HG02571 (cell line): Measurements from ENCODE around the gene SERPINF2.
"Not testable (repeated sequence)": the region's sequence is repeated elsewhere in the genome, so short reads cannot be mapped to it uniquely, and the experiment has no call there.

ENCODE experiments used
- ATAC-seq: cut with Tn5 transposase; IDR thresholded peaks from one replicate; pipeline ENCODE4 v1.9.1; 2021; ENCODE audit warnings: mild to moderate bottlenecking, moderate library complexity; ENCODE audit not compliant: unreplicated experiment

SERPINF2 gene

GRCh38 chr17:1762233-1762900, 19.7 kb downstream of the SERPINF2 start:
- ATAC-seq = no peak

DNA sequence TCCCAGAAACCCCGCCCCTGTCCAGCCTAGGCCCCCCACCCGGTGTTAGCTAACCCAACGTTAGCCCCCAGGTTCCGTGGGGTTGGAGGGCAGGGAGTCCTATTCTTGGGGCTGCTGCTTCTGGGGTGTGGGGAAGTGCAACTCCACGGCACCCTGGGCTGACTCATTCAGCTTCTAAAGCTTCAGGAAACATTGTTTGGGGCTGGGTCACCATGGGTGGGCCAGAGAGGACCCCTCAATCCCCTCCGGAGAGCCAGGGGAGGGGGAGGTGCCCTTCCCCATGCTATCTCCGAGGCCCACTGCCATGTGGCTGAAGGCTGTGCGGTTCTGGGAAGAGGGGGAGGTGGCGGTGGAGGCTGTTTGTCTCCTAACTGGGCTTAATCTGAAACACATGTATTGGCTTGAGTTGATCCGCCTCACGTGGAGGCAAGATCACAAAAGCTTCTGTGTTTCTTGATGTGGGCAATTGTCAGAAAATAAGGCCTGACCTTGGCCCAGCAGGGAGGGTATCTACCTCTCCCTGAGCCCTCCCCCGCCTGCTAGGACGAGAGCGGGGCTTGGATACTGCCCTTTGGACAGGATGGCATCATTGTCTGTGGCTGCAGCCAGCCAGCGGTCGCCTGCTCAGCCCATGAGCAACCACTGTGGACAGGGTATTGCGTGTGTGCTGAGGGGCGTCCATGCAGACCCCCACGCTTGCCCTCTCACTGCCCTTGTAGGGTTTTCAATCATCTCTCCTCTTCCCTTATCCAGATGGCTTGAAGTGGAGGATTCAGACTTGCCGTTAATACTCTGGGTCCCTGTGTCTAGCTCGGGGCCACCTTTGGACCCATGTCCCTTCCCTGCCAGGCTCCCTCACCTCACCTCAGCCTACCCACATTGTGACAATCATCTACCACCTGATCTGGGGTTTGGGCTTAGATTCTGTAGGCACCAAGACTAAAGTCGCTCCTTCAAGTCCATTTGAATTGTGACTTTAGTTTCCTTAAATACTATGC, 20.5 kb downstream of the SERPINF2 start:
- ATAC-seq = no peak

- ATAC-seq = no peak
Measured at GRCh38 chr17:1764284-1764683, 21.6 kb downstream of the SERPINF2 start.

DNA sequence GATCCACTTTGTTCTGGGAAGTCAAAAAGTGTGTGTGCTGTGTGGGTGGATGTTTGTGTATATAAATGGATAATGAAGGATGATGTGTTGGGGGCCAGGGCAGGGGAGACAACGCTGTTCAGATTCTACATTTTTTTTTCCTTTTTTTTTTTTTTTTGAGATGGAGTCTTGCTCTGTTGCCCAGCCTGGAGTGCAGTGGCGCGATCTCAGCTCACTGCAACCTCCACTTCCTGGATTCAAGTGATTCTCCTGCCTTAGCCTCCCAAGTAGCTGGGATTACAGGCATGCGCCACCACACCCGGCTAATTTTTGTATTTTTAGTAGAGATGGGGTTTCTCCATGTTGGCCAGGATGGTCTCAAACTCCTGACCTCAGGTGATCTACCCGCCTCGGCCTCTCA, 22.0 kb downstream of the SERPINF2 start:
- ATAC-seq = not testable (repeated sequence)

DNA sequence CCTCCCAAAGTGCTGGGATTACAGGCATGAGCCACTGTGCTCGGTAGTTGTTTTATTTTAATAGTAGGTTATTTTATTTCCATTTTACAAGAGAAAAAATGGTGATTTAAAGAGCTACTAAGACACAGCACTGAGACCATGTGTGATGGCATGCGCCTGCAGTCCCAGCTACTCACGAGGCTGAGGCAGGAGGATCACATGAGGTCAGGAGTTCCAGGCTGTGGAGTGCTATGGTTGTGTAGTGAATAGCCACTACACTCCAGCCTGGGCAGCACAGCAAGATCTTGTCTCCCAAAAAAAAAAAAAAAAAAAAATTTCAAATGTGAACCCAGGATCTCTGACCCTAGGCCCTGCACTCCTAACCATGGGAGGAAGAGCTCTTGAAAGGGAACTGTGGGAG, 22.9 kb downstream of the SERPINF2 start:
- ATAC-seq = no peak

GRCh38 chr17:1766382-1767135, 23.9 kb downstream of the SERPINF2 start:
- ATAC-seq = no peak

- ATAC-seq = no peak
Measured at GRCh38 chr17:1767358-1767757, 24.7 kb downstream of the SERPINF2 start.

DNA sequence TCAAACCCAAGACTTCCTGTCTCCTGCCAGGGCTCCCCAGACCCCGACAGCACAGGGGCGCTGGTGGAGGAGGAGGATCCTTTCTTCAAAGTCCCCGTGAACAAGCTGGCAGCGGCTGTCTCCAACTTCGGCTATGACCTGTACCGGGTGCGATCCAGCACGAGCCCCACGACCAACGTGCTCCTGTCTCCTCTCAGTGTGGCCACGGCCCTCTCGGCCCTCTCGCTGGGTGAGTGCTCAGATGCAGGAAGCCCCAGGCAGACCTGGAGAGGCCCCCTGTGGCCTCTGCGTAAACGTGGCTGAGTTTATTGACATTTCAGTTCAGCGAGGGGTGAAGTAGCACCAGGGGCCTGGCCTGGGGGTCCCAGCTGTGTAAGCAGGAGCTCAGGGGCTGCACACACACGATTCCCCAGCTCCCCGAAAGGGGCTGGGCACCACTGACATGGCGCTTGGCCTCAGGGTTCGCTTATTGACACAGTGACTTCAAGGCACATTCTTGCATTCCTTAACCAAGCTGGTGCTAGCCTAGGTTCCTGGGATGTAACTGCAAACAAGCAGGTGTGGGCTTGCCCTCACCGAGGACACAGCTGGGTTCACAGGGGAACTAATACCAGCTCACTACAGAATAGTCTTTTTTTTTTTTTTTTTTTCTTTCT, 27.3 kb downstream of the SERPINF2 start:
- no peak for ATAC-seq

DNA sequence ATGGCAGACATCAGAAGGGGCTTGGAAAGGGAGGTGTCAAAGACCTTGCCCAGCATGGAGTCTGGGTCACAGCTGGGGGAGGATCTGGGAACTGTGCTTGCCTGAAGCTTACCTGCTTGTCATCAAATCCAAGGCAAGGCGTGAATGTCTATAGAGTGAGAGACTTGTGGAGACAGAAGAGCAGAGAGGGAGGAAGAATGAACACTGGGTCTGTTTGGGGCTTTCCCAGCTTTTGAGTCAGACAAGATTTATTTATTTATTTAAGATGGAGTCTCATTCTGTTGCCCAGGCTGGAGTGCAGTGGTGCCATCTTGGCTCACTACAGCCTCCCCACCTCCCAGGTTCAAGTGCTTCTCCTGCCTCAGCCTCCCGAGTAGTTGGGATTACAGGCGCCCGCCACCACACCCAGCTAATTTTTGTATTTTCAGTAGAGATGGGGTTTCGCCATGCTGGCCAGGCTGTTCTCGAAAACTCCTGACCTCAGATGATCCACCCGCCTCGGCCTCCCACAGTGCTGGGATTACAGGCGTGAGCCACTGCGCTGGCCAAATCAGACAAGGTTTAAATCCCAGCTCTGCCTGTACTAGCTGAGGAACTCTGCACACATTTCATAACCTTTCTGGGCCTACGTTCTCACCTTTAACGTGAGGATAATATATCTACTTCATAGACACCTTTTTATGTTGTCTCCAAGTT, 30.5 kb downstream of the SERPINF2 start:
- ATAC-seq = not testable (repeated sequence)

DNA sequence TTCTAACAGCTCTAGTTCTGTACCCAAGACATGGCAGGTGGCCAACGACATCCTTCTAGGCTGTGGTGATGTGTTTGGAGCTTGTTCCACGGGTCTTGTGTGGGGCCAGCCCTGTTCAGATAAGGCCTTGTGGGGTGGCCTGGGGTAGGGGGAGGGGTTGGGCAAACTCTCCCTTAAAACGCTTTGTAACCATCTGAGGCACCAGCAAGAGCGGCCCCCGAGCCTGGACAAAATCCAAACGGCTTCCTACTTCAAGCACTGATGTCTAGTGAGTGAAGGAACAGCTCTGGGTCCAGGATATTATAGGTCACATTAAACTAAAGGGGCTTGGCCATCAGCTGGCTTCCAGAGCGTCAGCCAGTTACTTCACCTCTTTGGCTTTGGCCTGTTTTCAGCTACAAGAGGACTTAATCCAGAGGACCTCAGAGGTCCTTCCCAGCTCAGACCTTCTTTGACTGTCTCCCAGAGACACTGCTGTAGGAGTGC, 31.1 kb downstream of the SERPINF2 start:
- ATAC-seq = no peak

DNA sequence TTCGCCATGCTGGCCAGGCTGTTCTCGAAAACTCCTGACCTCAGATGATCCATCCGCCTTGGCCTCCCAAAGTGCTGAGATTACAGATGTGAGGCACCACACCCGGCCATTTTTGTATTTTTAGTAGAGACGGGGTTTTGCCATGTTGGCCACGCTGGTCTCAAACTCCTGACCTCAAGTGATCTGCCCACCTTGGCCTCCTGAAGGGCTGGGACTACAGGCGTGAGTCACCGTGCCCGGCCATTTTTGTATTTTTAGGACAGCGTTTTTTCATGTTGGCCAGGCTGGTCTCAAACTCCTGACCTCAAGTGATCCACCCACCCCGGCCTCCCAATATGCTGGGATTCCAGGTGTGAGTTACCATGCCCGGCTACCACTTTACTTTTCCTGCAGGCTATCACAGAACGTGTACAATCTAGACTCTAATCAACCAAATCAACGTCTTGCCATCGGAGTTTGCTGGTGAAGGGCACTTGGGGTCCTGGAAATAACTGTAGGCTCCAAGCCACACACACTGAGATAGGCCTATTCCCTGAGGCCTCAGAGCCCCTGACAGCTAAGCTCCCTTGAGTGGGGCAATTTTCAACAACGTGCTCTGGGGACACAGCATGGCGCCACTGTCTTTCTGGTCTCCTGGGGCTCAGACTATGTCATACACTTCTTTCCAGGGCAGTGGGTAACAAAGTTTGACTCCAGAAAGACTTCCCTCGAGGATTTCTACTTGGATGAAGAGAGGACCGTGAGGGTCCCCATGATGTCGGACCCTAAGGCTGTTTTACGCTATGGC, 31.9 kb downstream of the SERPINF2 start:
- ATAC-seq = no peak

- no peak for ATAC-seq
Measured at GRCh38 chr17:1776328-1776727, 33.7 kb downstream of the SERPINF2 start.

DNA sequence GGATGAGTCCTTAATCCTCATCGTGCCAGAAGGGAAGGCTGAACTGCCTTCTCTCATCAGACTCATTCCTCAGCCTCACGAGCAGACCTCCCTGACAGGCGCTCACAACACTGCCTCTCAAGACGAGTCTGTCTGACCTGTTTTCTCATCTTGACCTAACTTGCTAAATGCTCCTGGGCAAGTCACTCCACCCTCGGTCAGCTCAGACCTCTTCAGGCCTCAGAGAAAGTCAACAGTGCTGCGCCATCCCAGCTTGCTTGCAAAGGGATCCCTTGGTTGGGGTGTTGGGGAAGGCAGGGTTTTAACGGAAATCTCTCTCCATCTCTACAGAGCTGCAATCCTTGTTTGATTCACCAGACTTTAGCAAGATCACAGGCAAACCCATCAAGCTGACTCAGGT, 34.2 kb downstream of the SERPINF2 start:
- no peak for ATAC-seq

DNA sequence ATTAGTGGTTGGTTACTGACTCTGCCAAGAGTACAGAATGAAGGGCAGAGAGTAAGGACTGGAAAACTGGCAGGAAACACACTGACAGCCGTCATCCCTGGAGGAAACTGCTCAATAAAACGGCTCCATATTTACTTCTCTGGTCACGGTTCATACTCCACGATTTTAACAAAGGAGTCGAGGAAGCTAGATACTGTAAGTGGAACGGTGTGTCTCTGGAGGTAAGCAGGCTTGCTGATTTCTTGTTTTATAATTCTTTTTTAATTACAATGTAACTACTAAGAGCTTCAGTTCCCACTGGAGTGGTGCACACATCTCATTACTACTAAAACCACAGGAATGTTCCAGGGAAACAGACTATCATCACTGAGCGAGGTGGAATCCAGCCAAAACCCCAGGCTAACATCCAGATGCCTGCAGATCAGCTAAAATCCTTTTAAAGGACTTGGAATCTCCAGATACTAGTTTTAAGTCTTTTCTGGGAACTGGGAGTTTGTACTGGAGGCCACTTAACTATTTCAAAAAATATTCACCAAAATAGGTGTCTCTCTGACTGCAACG, 37.0 kb downstream of the SERPINF2 start:
- ATAC-seq = no peak

GRCh38 chr17:1782171-1782567, 39.5 kb downstream of the SERPINF2 start:
- ATAC-seq = no peak

GRCh38 chr17:1783271-1783670, 40.6 kb downstream of the SERPINF2 start:
- no peak for ATAC-seq

DNA sequence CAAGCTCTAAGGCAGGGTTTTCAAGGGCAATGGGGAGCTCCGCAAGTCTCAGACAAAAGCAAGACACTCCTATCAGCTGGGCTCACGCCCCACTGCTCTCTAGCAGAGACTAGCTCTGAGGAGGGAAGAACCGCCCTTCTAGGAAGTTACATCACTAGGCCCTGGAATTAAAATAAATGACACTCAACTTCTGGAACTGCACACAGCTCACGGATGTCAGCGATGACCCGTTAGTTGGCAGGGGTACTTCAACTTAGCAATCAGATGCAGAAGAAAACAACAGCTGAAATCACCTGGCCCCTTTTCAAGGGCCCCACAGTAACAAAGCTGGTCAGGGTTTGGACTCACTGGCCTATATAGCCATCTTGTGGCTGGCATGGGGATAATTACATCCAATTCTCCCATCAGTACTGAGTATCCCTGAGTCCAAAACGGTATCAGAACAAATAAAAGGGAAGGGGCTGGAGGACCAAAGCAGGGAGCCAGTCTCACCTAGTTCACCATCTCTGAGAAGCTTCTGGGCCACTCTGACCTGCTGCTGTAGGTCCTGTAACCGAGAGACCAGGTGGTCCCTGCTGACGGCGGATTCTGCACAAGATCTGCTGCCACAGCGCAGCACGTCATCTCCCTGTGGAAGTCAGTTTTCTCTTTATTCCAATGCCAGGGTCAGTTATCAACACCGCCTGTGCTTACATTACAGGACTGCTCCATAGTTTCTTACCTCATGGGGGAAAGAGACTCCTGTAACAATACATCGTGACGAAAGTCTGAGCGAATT, 41.4 kb downstream of the SERPINF2 start:
- no peak for ATAC-seq

DNA sequence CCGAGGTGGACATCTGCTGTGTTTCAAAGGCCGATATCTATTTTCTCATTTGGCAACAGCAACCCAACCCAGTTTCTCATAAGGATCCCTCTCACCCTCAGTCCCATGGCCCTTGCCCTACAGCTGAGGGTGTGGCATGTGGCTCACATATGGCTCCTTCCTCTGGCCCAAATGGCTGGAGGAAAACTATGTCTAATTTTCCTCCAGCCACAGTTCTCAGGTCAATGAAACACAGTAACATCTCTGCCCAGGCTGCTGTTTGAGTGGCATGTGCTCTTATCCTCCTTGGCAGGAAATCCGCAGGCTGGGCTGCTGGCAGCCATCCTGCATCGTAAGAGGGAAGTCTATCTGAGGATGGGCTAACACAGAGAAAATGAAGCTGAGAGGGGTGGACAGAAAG, 43.3 kb downstream of the SERPINF2 start:
- no peak for ATAC-seq
